Effector memory CD8-positive, alpha-beta T cell (primary cell): ENCODE measurements around the gene EREG.
"Not testable (repeated sequence)": the region's sequence is repeated elsewhere in the genome, so short reads cannot be mapped to it uniquely, and the experiment has no call there.

Source experiments
- ATAC-seq: fragments of 150-1000 bp; cut with Tn5 transposase; replicated peaks from 2 replicates; pipeline ENCODE4 v1.10.0; 2021; ENCODE audit warnings: mild to moderate bottlenecking, moderate library complexity
- DNase-seq, 3 experiments: peaks; one replicate each; pipeline ENCODE4 v3.0.0; 2021
- H3K27ac Mint-ChIP-seq, 2 donors: one replicate each; pipeline ENCODE4 v1.8.0; 2022; ENCODE audit warnings: mild to moderate bottlenecking in 2 of 2, mixed read lengths in 2 of 2, moderate library complexity in 2 of 2
- H3K27me3 Mint-ChIP-seq, 2 donors: one replicate each; pipeline ENCODE4 v1.8.0; 2022; ENCODE audit warnings: mixed read lengths in 2 of 2
- H3K36me3 Mint-ChIP-seq: one replicate; pipeline ENCODE4 v1.8.0; 2022; ENCODE audit warnings: mild to moderate bottlenecking, moderate library complexity, mixed read lengths; ENCODE audit not compliant: insufficient read depth
- H3K4me1 Mint-ChIP-seq, 2 donors: one replicate each; pipeline ENCODE4 v1.8.0; 2022; ENCODE audit warnings: low read depth in 2 of 2, mixed read lengths in 2 of 2
- H3K4me3 Mint-ChIP-seq, 2 donors: one replicate each; pipeline ENCODE4 v1.8.0; 2022; ENCODE audit warnings: mild to moderate bottlenecking in 2 of 2, mixed read lengths in 2 of 2, moderate library complexity in 2 of 2
- H3K9me3 Mint-ChIP-seq, 2 donors: one replicate each; pipeline ENCODE4 v1.8.0; 2022; ENCODE audit warnings: mixed read lengths in 2 of 2

Gene EREG

GRCh38 chr4:74329307-74329706, 35.6 kb upstream of the EREG start:
- Mint-ChIP-seq H3K27me3 (peaks cover 11 to 15% of the 10 kb centered on the region in 2 donors), H3K27ac (no peak overlapping the region), H3K9me3 (no peaks in the 10 kb centered on the region), H3K36me3 (no peaks in the 10 kb centered on the region), H3K4me1 (no peaks in the 10 kb centered on the region), H3K4me3 (no peak overlapping the region)
- ATAC-seq (no peak), DNase-seq (no peak)

DNA sequence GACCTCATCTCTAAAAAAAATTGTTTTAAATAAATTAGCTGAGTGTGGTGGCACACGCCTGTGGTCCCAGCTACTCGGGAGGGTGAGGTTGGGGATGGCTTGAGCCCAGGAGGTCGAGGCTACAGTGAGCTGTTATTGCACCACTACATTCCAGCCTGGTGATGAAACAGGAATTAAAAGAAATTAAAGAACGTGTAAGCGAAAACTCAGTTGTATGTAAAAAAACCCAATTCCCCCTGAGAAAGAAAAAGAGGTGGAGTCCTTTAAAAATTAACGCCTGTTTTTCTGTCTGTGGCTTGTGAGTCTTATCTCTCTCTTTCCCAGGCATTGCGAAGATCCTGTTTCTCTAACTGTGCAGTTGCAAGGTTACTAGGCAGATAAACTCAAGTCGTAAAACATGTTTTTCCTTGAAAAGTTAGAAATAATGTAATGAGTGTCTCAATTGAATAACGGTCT, 34.6 kb upstream of the EREG start:
- Mint-ChIP-seq H3K27ac (no peak overlapping the region), H3K27me3 (peaks cover 15 to 26% of the 10 kb centered on the region in 2 donors), H3K36me3 (no peaks in the 10 kb centered on the region), H3K4me1 (no peaks in the 10 kb centered on the region), H3K9me3 (no peaks in the 10 kb centered on the region), H3K4me3 (no peak overlapping the region)
- ATAC-seq (no peak), DNase-seq (no peak)

GRCh38 chr4:74331252-74331651, 33.7 kb upstream of the EREG start:
- Mint-ChIP-seq H3K36me3 (no peaks in the 10 kb centered on the region), H3K27ac (no peak overlapping the region), H3K4me1 (no peaks in the 10 kb centered on the region)

DNA sequence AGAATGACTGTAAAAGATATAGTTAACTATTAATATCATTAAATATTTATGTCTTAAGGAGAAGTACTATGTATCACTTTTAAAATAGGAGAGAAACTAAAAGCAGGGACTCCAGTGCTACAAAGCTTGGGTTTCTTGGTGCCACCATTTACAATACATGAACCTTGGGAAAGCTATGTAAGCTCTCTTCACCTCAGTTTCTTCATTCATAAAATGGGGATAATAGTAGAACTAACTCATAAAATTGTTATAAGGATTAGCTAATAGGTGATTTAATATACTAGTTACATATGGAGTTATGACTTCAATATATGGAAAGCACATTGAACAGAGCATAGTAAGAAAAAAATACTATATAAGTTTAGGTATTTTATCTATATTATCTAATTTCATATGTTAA, 33.0 kb upstream of the EREG start:
- Mint-ChIP-seq H3K27me3 (peaks cover 15 to 30% of the 10 kb centered on the region in 2 donors), H3K36me3 (no peaks in the 10 kb centered on the region), H3K27ac (no peak overlapping the region), H3K4me1 (no peaks in the 10 kb centered on the region), H3K9me3 (no peaks in the 10 kb centered on the region), H3K4me3 (no peak overlapping the region)
- DNase-seq (no peak), ATAC-seq (no peak)

More at GRCh38 chr4:74331252-74331651, 33.7 kb upstream of the EREG start:
- ATAC-seq (no peak), DNase-seq (no peak)
- Mint-ChIP-seq H3K27me3 (peaks cover 15 to 30% of the 10 kb centered on the region in 2 donors), H3K4me3 (no peak overlapping the region), H3K9me3 (no peaks in the 10 kb centered on the region)

DNA sequence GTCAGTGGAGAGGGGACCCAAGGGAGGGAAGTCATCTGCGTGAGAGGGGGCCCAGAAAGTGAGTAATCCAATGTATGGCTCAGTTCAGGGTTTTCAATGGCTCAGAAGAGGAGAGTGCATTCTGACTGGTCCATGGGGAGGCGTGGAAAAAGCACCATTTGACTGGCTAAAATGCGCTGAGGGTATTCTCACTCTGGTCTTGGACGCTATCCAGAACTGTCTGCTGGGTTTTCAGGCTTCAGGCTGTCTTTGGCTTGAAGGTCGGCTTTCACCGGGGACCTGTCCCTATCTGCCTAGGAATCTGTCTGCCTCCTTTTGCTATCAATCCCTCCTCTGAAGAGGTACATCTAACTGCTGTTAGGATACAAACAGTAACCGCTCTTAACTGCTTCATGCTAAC, 30.3 kb upstream of the EREG start:
- H3K27ac Mint-ChIP-seq, result no peak overlapping the region
- DNase-seq, result no peak
- no peaks in the 10 kb centered on the region for H3K36me3 Mint-ChIP-seq
- no peak for ATAC-seq
- H3K27me3 Mint-ChIP-seq, result peaks cover 9 to 21% of the 10 kb centered on the region in 2 donors
- H3K4me3 Mint-ChIP-seq, result no peak overlapping the region
- no peaks in the 10 kb centered on the region for H3K9me3 Mint-ChIP-seq
- no peaks in the 10 kb centered on the region for H3K4me1 Mint-ChIP-seq

DNA sequence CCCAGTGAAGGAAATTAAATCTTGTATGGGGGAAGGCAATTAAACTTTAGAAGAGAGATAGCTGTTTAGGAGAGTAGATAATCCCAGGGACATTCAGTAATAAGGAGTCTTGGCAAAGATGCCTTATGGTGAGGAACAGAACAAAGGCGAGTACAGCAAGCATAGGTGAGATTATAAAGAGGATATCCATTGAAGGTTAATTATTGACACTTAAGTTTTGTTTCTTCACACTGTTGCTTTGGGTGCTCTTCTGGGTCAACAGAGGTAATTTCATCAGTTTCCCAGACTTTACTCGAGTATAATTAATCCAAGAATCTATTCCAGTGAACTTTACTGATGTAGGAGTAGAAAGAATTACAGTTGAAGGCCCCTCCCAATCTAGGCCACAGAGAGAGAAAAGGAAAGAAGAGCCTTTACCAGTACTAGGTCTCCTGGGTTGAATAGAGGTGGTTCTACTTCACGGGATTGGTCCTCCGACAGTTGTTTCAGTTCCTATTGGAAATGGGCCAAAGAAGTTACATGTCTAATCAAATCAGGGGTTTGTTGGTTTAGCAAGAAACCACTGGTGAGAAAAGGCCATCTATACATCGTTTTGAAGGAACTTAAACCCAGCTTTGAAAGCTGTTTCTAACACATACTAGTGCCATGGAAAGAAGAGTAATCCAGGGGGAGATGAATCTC, 29.5 kb upstream of the EREG start:
- peaks cover 9 to 21% of the 10 kb centered on the region in 2 donors for H3K27me3 Mint-ChIP-seq
- H3K4me3 Mint-ChIP-seq, result no peak overlapping the region
- H3K9me3 Mint-ChIP-seq, result no peaks in the 10 kb centered on the region
- H3K27ac Mint-ChIP-seq, result no peak overlapping the region
- H3K4me1 Mint-ChIP-seq, result no peaks in the 10 kb centered on the region
- no peaks in the 10 kb centered on the region for H3K36me3 Mint-ChIP-seq
- ATAC-seq (no peak), DNase-seq (no peak)

GRCh38 chr4:74338792-74339333, 26.1 kb upstream of the EREG start:
- peaks cover 8 to 19% of the 10 kb centered on the region in 2 donors for H3K27me3 Mint-ChIP-seq
- DNase-seq, result no peak
- no peak overlapping the region for H3K4me3 Mint-ChIP-seq
- ATAC-seq, result no peak
- no peaks in the 10 kb centered on the region for H3K36me3 Mint-ChIP-seq
- peaks cover 0 to 2% of the 10 kb centered on the region in 2 donors for H3K9me3 Mint-ChIP-seq
- H3K27ac Mint-ChIP-seq, result no peak overlapping the region
- H3K4me1 Mint-ChIP-seq, result no peaks in the 10 kb centered on the region

DNA sequence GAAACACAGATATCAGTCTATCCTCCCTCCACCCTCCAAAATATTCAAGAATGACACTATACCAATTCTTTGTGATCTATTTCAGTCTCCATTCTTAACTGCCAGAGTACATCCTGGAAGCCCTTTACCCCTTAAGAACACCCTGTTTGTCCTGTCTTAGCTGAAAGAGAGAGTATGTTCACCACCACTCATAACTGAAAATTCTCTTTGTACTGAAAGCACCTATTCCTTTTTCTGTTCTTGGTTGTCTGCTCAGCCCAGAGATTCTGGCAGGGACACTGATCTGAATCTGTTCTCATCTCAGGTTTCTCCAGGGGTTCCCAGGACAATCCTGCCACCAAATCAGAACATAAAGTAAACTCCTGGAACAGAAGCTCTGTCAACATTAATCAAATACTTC, 25.4 kb upstream of the EREG start:
- no peak for ATAC-seq
- no peaks in the 10 kb centered on the region for H3K36me3 Mint-ChIP-seq
- H3K9me3 Mint-ChIP-seq, result peaks cover 0 to 3% of the 10 kb centered on the region in 2 donors
- H3K27me3 Mint-ChIP-seq, result peaks cover 2 to 13% of the 10 kb centered on the region in 2 donors
- no peak overlapping the region for H3K27ac Mint-ChIP-seq
- no peak for DNase-seq
- H3K4me3 Mint-ChIP-seq, result no peak overlapping the region
- H3K4me1 Mint-ChIP-seq, result no peaks in the 10 kb centered on the region

DNA sequence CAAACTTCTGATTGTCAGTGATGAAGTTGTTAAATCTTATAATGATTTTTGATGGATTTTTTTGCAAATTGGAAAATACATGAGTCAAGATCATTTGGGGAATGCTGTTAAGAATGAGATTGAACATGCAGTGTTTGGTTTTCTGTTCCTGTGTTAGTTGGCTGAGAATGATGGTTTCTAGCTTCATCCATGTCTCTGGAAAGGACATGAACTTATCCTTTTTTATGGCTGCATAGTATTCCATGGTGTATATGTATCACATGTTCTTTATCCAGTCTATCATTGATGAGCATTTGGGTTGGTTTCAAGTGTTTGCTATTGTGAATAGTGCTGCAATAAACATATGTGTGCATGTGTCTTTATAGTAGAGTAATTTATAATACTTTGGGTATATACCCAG, 24.5 kb upstream of the EREG start:
- not testable (repeated sequence) for H3K27ac Mint-ChIP-seq, H3K4me1 Mint-ChIP-seq, DNase-seq, H3K4me3 Mint-ChIP-seq, ATAC-seq, H3K36me3 Mint-ChIP-seq, H3K27me3 Mint-ChIP-seq, H3K9me3 Mint-ChIP-seq

DNA sequence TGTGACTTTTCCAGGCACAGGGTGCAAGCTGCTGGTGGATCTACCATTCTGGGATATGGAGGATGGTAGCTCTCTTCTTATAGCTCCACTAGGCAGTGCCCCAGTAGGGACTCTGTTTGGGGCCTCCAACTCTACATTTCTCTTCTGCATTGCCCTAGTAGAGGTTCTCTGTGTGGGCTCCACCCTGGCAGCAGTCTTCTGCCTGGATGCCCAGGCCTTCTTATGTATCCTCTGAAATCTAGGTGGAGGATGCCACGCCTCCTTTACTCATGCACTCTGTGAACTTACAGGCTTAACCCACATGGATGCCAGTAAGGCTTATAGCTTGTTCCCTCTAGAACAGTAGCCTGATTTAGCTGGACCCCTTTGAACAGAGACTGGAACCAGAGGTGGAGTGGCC, 20.9 kb upstream of the EREG start:
- no peak for DNase-seq
- Mint-ChIP-seq H3K9me3 (peaks cover 0 to 5% of the 10 kb centered on the region in 2 donors), H3K4me3 (no peak overlapping the region), H3K27ac (no peak overlapping the region), H3K27me3 (peaks cover 6 to 10% of the 10 kb centered on the region in 2 donors), H3K36me3 (no peaks in the 10 kb centered on the region), H3K4me1 (no peaks in the 10 kb centered on the region)
- no peak for ATAC-seq

- Mint-ChIP-seq H3K27ac (no peak overlapping the region), H3K27me3 (peaks cover 0 to 18% of the 10 kb centered on the region in 2 donors), H3K4me1 (no peaks in the 10 kb centered on the region), H3K36me3 (no peaks in the 10 kb centered on the region), H3K9me3 (no peaks in the 10 kb centered on the region), H3K4me3 (no peak overlapping the region)
- DNase-seq (no peak), ATAC-seq (no peak)
Measured at GRCh38 chr4:74353858-74354257, 11.1 kb upstream of the EREG start.

DNA sequence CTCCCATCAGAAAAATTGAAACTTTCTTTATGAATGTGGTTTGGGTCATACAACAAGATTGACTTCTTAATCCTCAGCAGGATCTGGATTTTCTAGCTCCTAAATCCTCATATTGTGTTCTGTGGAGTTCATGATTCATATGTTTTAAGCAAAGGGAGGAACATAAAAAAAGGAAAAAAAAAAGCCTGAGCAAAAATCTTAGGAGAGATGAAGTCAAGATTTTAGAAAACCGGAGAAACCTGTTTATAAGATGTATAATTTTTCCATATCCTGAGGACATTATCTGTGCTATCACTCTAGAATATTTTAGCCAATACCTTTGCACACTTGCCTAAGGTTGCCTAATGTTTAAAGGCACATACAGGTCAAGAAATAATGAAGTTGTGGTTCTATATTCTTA, 7.0 kb upstream of the EREG start:
- Mint-ChIP-seq H3K9me3 (no peaks in the 10 kb centered on the region), H3K27me3 (peaks cover 4 to 25% of the 10 kb centered on the region in 2 donors), H3K4me1 (no peaks in the 10 kb centered on the region), H3K36me3 (no peaks in the 10 kb centered on the region), H3K4me3 (no peak overlapping the region), H3K27ac (no peak overlapping the region)
- DNase-seq (no peak), ATAC-seq (no peak)

GRCh38 chr4:74361671-74362070, 3.3 kb upstream of the EREG start:
- Mint-ChIP-seq H3K27ac (no peak overlapping the region), H3K9me3 (no peaks in the 10 kb centered on the region), H3K27me3 (peaks cover 34 to 43% of the 10 kb centered on the region in 2 donors), H3K4me1 (peaks cover 9% of the 10 kb centered on the region in 2 donors), H3K4me3 (no peak overlapping the region), H3K36me3 (no peaks in the 10 kb centered on the region)
- ATAC-seq, result no peak
- DNase-seq, result no peak

- peaks cover 9% of the 10 kb centered on the region in 2 donors for H3K4me1 Mint-ChIP-seq
- no peak overlapping the region for H3K27ac Mint-ChIP-seq
- H3K9me3 Mint-ChIP-seq, result no peaks in the 10 kb centered on the region
- no peak overlapping the region for H3K4me3 Mint-ChIP-seq
- no peak for DNase-seq
- H3K36me3 Mint-ChIP-seq, result no peaks in the 10 kb centered on the region
- H3K27me3 Mint-ChIP-seq, result peaks cover 34 to 46% of the 10 kb centered on the region in 2 donors
- ATAC-seq, result no peak
Measured at GRCh38 chr4:74362347-74362746, 2.6 kb upstream of the EREG start.
